Liver (tissue), 9 donors: Measurements from ENCODE around the gene ARMC9. TPM values are rescaled to one million over a fixed set of nuclear protein-coding genes. Genes with fewer than 3 reads are reported as not detected.
A peak's percentile ranks its signal among the peaks of the same experiment; 100 is the strongest.

ENCODE experiments used
- DNase-seq: peaks from one replicate; pipeline ENCODE4 v3.0.0-alpha.2; 2017; ENCODE audit warnings: low spot score
- H3K27ac ChIP-seq, 2 donors: one replicate each; pipeline ENCODE4 v1.7.0; 2013; ENCODE audit warnings: inconsistent platforms in 2 of 2, low read length in 2 of 2, control low read depth in 1 of 2, low read depth in 1 of 2, mild to moderate bottlenecking in 1 of 2
- H3K27me3 ChIP-seq, 4 donors: one replicate each; pipeline versions ENCODE4 v1.6.1 to v1.7.0; 2013; ENCODE audit warnings: low read length in 3 of 4, inconsistent platforms in 1 of 4, mild to moderate bottlenecking in 1 of 4, moderate library complexity in 1 of 4; ENCODE audit not compliant: control insufficient read depth in 4 of 4, insufficient read depth in 4 of 4
- H3K36me3 ChIP-seq, 4 donors: one replicate each; pipeline versions ENCODE4 v1.6.1 to v1.7.0; 2013; ENCODE audit warnings: low read length in 3 of 4, mild to moderate bottlenecking in 3 of 4, low read depth in 1 of 4, moderate library complexity in 1 of 4; ENCODE audit not compliant: control insufficient read depth in 4 of 4, insufficient read depth in 3 of 4
- H3K4me1 ChIP-seq, 4 donors: one replicate each; pipeline versions ENCODE4 v1.6.1 to v1.7.0; 2013; ENCODE audit warnings: low read length in 3 of 4, mild to moderate bottlenecking in 3 of 4, moderate library complexity in 1 of 4; ENCODE audit not compliant: control insufficient read depth in 4 of 4, insufficient read depth in 4 of 4
- H3K4me3 ChIP-seq, 3 donors: one replicate each; pipeline versions ENCODE4 v1.6.1 to v1.7.0; 2013; ENCODE audit warnings: low read length in 3 of 3, control low read depth in 1 of 3, low read depth in 1 of 3, mild to moderate bottlenecking in 1 of 3
- H3K9ac ChIP-seq, 2 donors: one replicate each; pipeline ENCODE4 v1.7.0; 2013; ENCODE audit warnings: low read length in 2 of 2, mild to moderate bottlenecking in 2 of 2, moderate library complexity in 2 of 2, control low read depth in 1 of 2, low read depth in 1 of 2
- H3K9me3 ChIP-seq, 4 donors: one replicate each; pipeline versions ENCODE4 v1.6.1 to v1.7.0; 2013; ENCODE audit warnings: low read length in 3 of 4; ENCODE audit not compliant: control insufficient read depth in 4 of 4
- EGR1 ChIP-seq, 2 donors: IDR thresholded peaks; 2 replicates each; pipeline ENCODE4 v1.6.1; 2016 to 2018; ENCODE audit warnings: antibody characterized with exemption in 2 of 2, low read depth in 2 of 2
- FOXA1 ChIP-seq: IDR thresholded peaks from 2 replicates; pipeline ENCODE4 v1.6.1; 2016; ENCODE audit warnings: antibody characterized with exemption
- FOXA2 ChIP-seq: IDR thresholded peaks from 2 replicates; pipeline ENCODE4 v1.6.1; 2016; ENCODE audit warnings: antibody characterized with exemption
- GABPA ChIP-seq, 2 donors: IDR thresholded peaks in 1 of 2; conservative IDR thresholded peaks in 1 of 2; 2 replicates each; pipeline ENCODE4 v1.6.1; 2016; ENCODE audit warnings: antibody characterized with exemption in 2 of 2, mild to moderate bottlenecking in 1 of 2, moderate library complexity in 1 of 2
- HNF4A ChIP-seq, 2 donors: conservative IDR thresholded peaks; 2 replicates each; pipeline ENCODE4 v1.6.1; 2016; ENCODE audit warnings: antibody characterized with exemption in 2 of 2, mild to moderate bottlenecking in 2 of 2
- JUND ChIP-seq, 2 donors: IDR thresholded peaks; 2 replicates each; pipeline ENCODE4 v1.6.1; 2016; ENCODE audit warnings: antibody characterized with exemption in 2 of 2
- NR2F2 ChIP-seq: IDR thresholded peaks from 2 replicates; pipeline ENCODE4 v1.6.1; 2016; ENCODE audit warnings: antibody characterized with exemption
- RAD21 ChIP-seq, 2 donors: IDR thresholded peaks; 2 replicates each; pipeline ENCODE4 v1.6.1; 2016; ENCODE audit warnings: antibody characterized with exemption in 2 of 2, mild to moderate bottlenecking in 2 of 2
- REST ChIP-seq: IDR thresholded peaks from 2 replicates; pipeline ENCODE4 v1.6.1; 2016; ENCODE audit warnings: antibody characterized with exemption, mild to moderate bottlenecking
- RXRA ChIP-seq, 2 donors: IDR thresholded peaks; 2 replicates each; pipeline ENCODE4 v1.6.1; 2017 to 2018; ENCODE audit warnings: antibody characterized with exemption in 2 of 2, mild to moderate bottlenecking in 1 of 2
- SP1 ChIP-seq: IDR thresholded peaks from 2 replicates; pipeline ENCODE4 v1.6.1; 2018; ENCODE audit warnings: antibody characterized with exemption, mild to moderate bottlenecking
- TAF1 ChIP-seq: conservative IDR thresholded peaks from 2 replicates; pipeline ENCODE4 v1.6.1; 2016; ENCODE audit warnings: antibody characterized with exemption, mild to moderate bottlenecking
- YY1 ChIP-seq: IDR thresholded peaks from 2 replicates; pipeline ENCODE4 v1.6.1; 2016; ENCODE audit warnings: antibody characterized with exemption, mild to moderate bottlenecking
- WGBS: extraction: QIAGEN DNeasy Blood & Tissue Kit; methylation state at CpG from one replicate; pipeline ENCODE4 v1.1.7; 2013; 5-methylcytosine and 5-hydroxymethylcytosine counted together
- polyA plus RNA-seq, 2 donors: library from polyadenylated mRNA; stranded (reverse) in 1 of 2; unstranded in 1 of 2; fragments of 200-250 nt in 1 of 2; fragments of >200 nt in 1 of 2; fragmentation: Nextera tagmentation in 1 of 2; extraction: Ambion mirVana in 1 of 2; gene quantifications; one replicate each; pipeline versions ENCODE4 v1.2.1 to v1.2.3, GENCODE V29; 2013 to 2015
- total RNA-seq, 2 donors: library from RNA; depleted of rRNA; stranded (reverse); fragments of >200 nt; gene quantifications; one replicate each; pipeline ENCODE4 v1.2.3, GENCODE V29; 2014
- TF ChIP-seq, protein P1 (sequence below): IDR thresholded peaks from 2 replicates; pipeline ENCODE4 v1.6.1; 2016; ENCODE audit warnings: antibody characterized with exemption
- TF ChIP-seq, protein P2 (sequence below): IDR thresholded peaks from 2 replicates; pipeline ENCODE4 v1.6.1; 2016; ENCODE audit warnings: antibody characterized with exemption
- TF ChIP-seq, protein P3 (sequence below): IDR thresholded peaks from 2 replicates; pipeline ENCODE4 v1.6.1; 2016; ENCODE audit warnings: antibody characterized with exemption
- donor health status: healthy.
- donor health status: healthy.
- donor health status: healthy.
- donor health status: healthy.
- donor health status: healthy.

Gene ARMC9
- total and polyA plus RNA-seq, 4 donors: 1.1 to 2.3 (median 1.8) TPM

GRCh38 chr2:231393149-231394131, 195.0 kb downstream of the ARMC9 start:
- no peaks in the 10 kb centered on the region for H3K9me3 ChIP-seq
- no peak for DNase-seq
- peaks cover 0 to 3% (median 0%) of the 10 kb centered on the region in 4 donors for H3K27me3 ChIP-seq
- no peak overlapping the region for H3K9ac ChIP-seq
- peaks cover 0 to 9% (median 0%) of the 10 kb centered on the region in 4 donors for H3K4me1 ChIP-seq
- H3K4me3 ChIP-seq: no peak overlapping the region
- 89% methylated on average over 17 of the region's 17 CpGs for WGBS
- TF ChIP-seq FOXA2 (no peak), JUND (IDR thresholded peaks at IDR 0.05) (no peak)
- TF ChIP-seq, protein P1, sequence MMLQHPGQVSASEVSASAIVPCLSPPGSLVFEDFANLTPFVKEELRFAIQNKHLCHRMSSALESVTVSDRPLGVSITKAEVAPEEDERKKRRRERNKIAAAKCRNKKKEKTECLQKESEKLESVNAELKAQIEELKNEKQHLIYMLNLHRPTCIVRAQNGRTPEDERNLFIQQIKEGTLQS: no peak
- H3K36me3 ChIP-seq: no peaks in the 10 kb centered on the region
- peak overlapping the region in 1 of 2 donors; percentile 10 for H3K27ac ChIP-seq

- DNase-seq: no peak
- H3K27ac ChIP-seq: peak overlapping the region in 1 of 2 donors; percentile 16
- WGBS: 85% methylated on average over 13 of the region's 13 CpGs
- H3K9me3 ChIP-seq: no peaks in the 10 kb centered on the region
- H3K9ac ChIP-seq: peak overlapping the region in 1 of 2 donors; percentile 29
- no peaks in the 10 kb centered on the region for H3K36me3 ChIP-seq
- TF ChIP-seq RAD21 (IDR thresholded peaks at IDR 0.05) (peak in 1 of 2 donors; percentile 6), YY1 (no peak)
- H3K4me1 ChIP-seq: peaks cover 0 to 9% (median 0%) of the 10 kb centered on the region in 4 donors
- H3K27me3 ChIP-seq: peaks cover 0 to 3% (median 0%) of the 10 kb centered on the region in 4 donors
- no peak overlapping the region for H3K4me3 ChIP-seq
These were observed 196.0 kb downstream of the ARMC9 start for GRCh38 chr2:231394211-231395141.

DNA sequence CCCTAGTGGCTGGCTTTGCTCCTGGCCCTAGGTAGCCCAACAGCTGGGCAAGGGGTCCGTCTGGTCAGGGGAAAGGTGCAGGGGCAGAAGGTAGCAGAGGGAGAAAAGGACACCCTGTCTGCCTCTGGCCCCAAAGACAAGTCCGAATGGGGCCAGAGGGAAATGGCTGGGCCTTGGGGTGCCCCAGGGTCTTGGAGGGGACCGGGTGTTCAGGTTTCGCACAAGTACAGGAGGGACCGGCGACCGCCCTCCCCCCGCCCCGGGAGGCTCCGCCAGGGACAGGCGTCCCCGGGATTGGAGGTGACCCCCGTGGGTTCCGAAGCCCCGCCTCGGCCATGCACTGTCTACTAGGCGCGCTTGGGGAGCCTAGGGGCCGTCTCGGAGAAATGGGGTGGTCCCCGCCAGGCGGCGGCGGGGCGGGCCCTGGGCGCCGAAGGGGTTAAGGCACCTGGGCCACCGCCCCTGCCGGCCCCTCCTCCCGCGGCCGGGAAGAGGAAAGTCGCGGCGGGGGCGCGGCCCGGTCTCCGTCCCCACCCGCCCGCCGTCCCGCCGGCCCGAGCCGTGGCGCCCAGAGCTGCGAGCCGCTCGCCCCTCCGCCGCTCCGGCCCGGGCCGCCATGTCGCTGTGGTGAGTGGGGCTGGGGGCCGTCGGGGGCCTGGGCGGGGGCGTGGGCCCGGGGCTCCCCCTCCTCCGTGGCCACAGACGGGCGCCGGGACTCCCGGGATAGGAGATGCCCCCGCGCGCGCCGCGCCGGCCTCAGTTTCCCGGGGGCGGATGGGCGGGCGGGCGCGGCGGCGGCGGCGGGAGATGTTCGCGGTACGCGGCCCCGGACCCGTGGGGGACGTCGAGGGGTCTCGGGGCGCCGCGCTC, 197.0 kb downstream of the ARMC9 start, which contains the start of gene B3GNT7:
B3GNT7 (plus strand) TSS at position 523 of the 870 bp plus-strand sequence; CDS start at position 617, 94 bp downstream.
- WGBS: 9% methylated on average over 94 of the region's 95 CpGs
- Histone ChIP-seq H3K27me3 (peaks cover 0 to 3% (median 0%) of the 10 kb centered on the region in 4 donors), H3K36me3 (no peaks in the 10 kb centered on the region), H3K9ac (no peak within 1 kb of the TSS), H3K9me3 (no peaks in the 10 kb centered on the region), H3K4me3 (peak within 1 kb of the TSS in 1 of 3 donors; percentile 52), H3K4me1 (peaks cover 4 to 9% (median 5%) of the 10 kb centered on the region in 4 donors), H3K27ac (no peak within 1 kb of the TSS)
- DNase-seq: no peak
- TF ChIP-seq RXRA (IDR thresholded peaks at IDR 0.05) (no peak), FOXA1 (no peak), FOXA2 (no peak), HNF4A (conservative IDR thresholded peaks at IDR 0.05) (no peak), GABPA (IDR thresholded peaks at IDR 0.05 in 1 of 2, conservative IDR thresholded peaks at IDR 0.05 in 1 of 2) (no peak), REST (no peak), SP1 (no peak), NR2F2 (no peak), EGR1 (IDR thresholded peaks at IDR 0.05; ENCODE audit: low read depth in 2 of 2) (no peak), RAD21 (IDR thresholded peaks at IDR 0.05) (no peak), YY1 (no peak), TAF1 (no peak), JUND (IDR thresholded peaks at IDR 0.05) (no peak)
- TF ChIP-seq, protein P2, sequence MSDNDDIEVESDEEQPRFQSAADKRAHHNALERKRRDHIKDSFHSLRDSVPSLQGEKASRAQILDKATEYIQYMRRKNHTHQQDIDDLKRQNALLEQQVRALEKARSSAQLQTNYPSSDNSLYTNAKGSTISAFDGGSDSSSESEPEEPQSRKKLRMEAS: no peak
- TF ChIP-seq, protein P3, sequence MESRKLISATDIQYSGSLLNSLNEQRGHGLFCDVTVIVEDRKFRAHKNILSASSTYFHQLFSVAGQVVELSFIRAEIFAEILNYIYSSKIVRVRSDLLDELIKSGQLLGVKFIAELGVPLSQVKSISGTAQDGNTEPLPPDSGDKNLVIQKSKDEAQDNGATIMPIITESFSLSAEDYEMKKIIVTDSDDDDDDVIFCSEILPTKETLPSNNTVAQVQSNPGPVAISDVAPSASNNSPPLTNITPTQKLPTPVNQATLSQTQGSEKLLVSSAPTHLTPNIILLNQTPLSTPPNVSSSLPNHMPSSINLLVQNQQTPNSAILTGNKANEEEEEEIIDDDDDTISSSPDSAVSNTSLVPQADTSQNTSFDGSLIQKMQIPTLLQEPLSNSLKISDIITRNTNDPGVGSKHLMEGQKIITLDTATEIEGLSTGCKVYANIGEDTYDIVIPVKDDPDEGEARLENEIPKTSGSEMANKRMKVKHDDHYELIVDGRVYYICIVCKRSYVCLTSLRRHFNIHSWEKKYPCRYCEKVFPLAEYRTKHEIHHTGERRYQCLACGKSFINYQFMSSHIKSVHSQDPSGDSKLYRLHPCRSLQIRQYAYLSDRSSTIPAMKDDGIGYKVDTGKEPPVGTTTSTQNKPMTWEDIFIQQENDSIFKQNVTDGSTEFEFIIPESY: no peak
- TF ChIP-seq, protein P1: no peak
